ENCODE measurements around the gene RSPH4A. TPM values are rescaled to one million over a fixed set of nuclear protein-coding genes. Genes with fewer than 3 reads are reported as not detected.

The RSPH4A gene
- polyA plus RNA-seq, 4 donors, result 0.12 to 0.54 (median 0.33) TPM

DNA sequence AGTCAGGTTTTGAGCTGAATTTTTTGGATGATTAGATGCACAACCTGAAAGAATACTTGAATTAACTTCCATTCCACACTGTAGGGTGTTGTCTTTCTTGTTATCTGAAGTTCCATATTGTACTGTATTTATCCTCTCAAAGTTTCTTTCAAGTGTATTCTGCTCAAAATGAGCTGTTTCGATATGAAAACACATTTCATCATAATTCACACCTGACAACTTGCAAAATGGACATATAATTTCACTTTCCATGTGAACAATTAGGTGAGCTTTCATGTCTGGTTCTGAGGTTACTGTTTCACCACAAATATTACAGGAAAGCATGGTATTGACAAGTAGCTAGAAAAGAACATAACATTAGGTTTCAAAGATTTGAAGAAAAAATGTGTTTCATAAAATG is 50.6 kb downstream of the RSPH4A start:
- H3K27me3 ChIP-seq (ENCODE audit: control insufficient read depth in 3 of 3, insufficient read depth in 3 of 3, low read length in 3 of 3), result no peaks in the 10 kb centered on the region
- peaks cover 0 to 2% (median 0%) of the 10 kb centered on the region in 3 donors for H3K36me3 ChIP-seq (ENCODE audit: control insufficient read depth in 3 of 3, insufficient read depth in 2 of 3, low read depth in 1 of 3, low read length in 3 of 3)
- DNase-seq (peak in 1 of 2 donors; percentile 7), FAIRE-seq (no peak)
- H3K4me3 ChIP-seq (ENCODE audit: low read depth in 1 of 3, low read length in 3 of 3), result no peak overlapping the region
- peaks cover 0 to 4% (median 3%) of the 10 kb centered on the region in 3 donors for H3K4me1 ChIP-seq (ENCODE audit: control insufficient read depth in 3 of 3, insufficient read depth in 2 of 3, low read depth in 1 of 3, low read length in 2 of 3)
- no peaks in the 10 kb centered on the region for H3K9me3 ChIP-seq (ENCODE audit: control insufficient read depth in 2 of 2, insufficient read depth in 1 of 2, low read depth in 1 of 2, low read length in 1 of 2)
- H3K27ac ChIP-seq (ENCODE audit: low read depth in 1 of 3, low read length in 2 of 3), result no peak overlapping the region
- 12 to 52% (median 27%) methylated on average over 1 of the region's 1 CpG for WGBS, 3 donors

DNA sequence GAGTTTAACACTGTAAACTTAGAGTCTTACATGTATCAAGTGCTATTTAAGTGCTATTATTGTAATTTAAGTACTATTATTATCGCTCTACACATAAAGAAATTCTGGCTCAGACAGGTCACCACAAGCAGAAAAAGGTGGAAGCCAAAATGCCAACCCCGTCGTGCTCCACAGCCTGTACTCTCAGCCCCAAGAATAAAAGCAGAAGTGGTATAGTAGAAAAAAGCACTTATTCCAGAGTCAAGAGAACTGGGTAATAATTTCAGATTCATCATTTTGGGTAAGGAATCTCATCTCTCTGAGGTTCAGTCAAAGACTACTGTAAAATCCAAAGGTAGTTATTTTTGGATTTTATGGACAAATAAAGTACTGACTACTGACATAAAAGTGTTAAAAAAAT is 51.3 kb downstream of the RSPH4A start:
- FAIRE-seq (no peak), DNase-seq (peak in 1 of 2 donors; percentile 5)
- Histone ChIP-seq H3K4me3 (ENCODE audit: low read depth in 1 of 3, low read length in 3 of 3) (peak overlapping the region in 2 of 3 donors; percentile 66 to 99), H3K27me3 (ENCODE audit: control insufficient read depth in 3 of 3, insufficient read depth in 3 of 3, low read length in 3 of 3) (no peaks in the 10 kb centered on the region), H3K27ac (ENCODE audit: low read depth in 1 of 3, low read length in 2 of 3) (peak overlapping the region in 1 of 3 donors; percentile 97), H3K4me1 (ENCODE audit: control insufficient read depth in 3 of 3, insufficient read depth in 2 of 3, low read depth in 1 of 3, low read length in 2 of 3) (peaks cover 0 to 3% (median 2%) of the 10 kb centered on the region in 3 donors), H3K9me3 (ENCODE audit: control insufficient read depth in 2 of 2, insufficient read depth in 1 of 2, low read depth in 1 of 2, low read length in 1 of 2) (no peaks in the 10 kb centered on the region), H3K36me3 (ENCODE audit: control insufficient read depth in 3 of 3, insufficient read depth in 2 of 3, low read depth in 1 of 3, low read length in 3 of 3) (peaks cover 0 to 2% (median 0%) of the 10 kb centered on the region in 3 donors)
- WGBS, 3 donors, result 24 to 26% (median 26%) methylated on average over 3 of the region's 3 CpGs

DNA sequence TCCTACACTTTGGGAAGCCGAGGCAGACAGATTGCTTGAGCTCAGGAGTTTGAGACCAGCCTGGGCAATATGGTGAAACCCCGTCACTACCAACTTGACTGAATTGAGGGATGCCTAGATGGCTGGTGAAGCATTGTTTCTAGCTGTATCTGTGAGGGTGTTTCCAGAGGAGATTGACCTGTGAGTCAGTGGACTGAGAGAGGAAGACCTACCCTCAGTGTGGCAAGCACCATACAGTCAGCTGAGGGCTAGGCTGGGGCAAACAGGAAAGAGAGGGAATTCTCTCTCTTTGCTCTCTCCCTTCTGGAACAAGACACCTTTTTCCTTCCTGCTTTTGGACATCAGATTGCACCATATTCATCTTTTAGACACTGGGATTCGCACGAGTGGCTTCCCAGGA is 56.0 kb downstream of the RSPH4A start:
- WGBS, 3 donors, result 87 to 97% (median 94%) methylated on average over 4 of the region's 4 CpGs
- Histone ChIP-seq H3K4me1 (ENCODE audit: control insufficient read depth in 3 of 3, insufficient read depth in 2 of 3, low read depth in 1 of 3, low read length in 2 of 3) (peaks cover 0 to 3% (median 0%) of the 10 kb centered on the region in 3 donors), H3K27ac (ENCODE audit: low read depth in 1 of 3, low read length in 2 of 3) (no peak overlapping the region), H3K36me3 (ENCODE audit: control insufficient read depth in 3 of 3, insufficient read depth in 2 of 3, low read depth in 1 of 3, low read length in 3 of 3) (no peaks in the 10 kb centered on the region), H3K4me3 (ENCODE audit: low read depth in 1 of 3, low read length in 3 of 3) (no peak overlapping the region), H3K9me3 (ENCODE audit: control insufficient read depth in 2 of 2, insufficient read depth in 1 of 2, low read depth in 1 of 2, low read length in 1 of 2) (no peaks in the 10 kb centered on the region), H3K27me3 (ENCODE audit: control insufficient read depth in 3 of 3, insufficient read depth in 3 of 3, low read length in 3 of 3) (no peaks in the 10 kb centered on the region)
- DNase-seq (no peak), FAIRE-seq (no peak)

DNA sequence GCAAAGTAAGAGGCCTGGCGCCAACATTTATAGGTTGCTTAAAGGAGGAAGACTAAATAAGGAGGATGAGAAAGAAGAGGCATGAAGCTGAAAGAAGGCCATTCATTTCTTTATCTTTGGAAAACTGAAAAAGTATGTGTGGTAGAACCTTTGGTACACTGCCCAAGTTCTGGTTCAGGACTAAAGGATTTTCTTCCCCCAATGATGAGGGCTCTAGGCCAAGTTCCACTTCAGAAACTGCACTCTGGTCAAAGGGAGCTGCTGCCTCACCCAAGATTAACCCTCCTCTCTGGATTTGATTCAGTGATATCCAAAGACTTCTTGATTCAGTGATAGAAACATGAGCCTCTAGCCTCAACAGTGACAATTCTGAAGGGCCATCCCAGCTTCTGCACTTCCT is 59.7 kb downstream of the RSPH4A start:
- 89 to 97% (median 90%) methylated on average over 1 of the region's 1 CpG for WGBS, 3 donors
- FAIRE-seq (no peak), DNase-seq (no peak)
- Histone ChIP-seq H3K9me3 (ENCODE audit: control insufficient read depth in 2 of 2, insufficient read depth in 1 of 2, low read depth in 1 of 2, low read length in 1 of 2) (no peaks in the 10 kb centered on the region), H3K27me3 (ENCODE audit: control insufficient read depth in 3 of 3, insufficient read depth in 3 of 3, low read length in 3 of 3) (no peaks in the 10 kb centered on the region), H3K36me3 (ENCODE audit: control insufficient read depth in 3 of 3, insufficient read depth in 2 of 3, low read depth in 1 of 3, low read length in 3 of 3) (no peaks in the 10 kb centered on the region), H3K27ac (ENCODE audit: low read depth in 1 of 3, low read length in 2 of 3) (no peak overlapping the region), H3K4me3 (ENCODE audit: low read depth in 1 of 3, low read length in 3 of 3) (no peak overlapping the region), H3K4me1 (ENCODE audit: control insufficient read depth in 3 of 3, insufficient read depth in 2 of 3, low read depth in 1 of 3, low read length in 2 of 3) (no peaks in the 10 kb centered on the region)

DNA sequence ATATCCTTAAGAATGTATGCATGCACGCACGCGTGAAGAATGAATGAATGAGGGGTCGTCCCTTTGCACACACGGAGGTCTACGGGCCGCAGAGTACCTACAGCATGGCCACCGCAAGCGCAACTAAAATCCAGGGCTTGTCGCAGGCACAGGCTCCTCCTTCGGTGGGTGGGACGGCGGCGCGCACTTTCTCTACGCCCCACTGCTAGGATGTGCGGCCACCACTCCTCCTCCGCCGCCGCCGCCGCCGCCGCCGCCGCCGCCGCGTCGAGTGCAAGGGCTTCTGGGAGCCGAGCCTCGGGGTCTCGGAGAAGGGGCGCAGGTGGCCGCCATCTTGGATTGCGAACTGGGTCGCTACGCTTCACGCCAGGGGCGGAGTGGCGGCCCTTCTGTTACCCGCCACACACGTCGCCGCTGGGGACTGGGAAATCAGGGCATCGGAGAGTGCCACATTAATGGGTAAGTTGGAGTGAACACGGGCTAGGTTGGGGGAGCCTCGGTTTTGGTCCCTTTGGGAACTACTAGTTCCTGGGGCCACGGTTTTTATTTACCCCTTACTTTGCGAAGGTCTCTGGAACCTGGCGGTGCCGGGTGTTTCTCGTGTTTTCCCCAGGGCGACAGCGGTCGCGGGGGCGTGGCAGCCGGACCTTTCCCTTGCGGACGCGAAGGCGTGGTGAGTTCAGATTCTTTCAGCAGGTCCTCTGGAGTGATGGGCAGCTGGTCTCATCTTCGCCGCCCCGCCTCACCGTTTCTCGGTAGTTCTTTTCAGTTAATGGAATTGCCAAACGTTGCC is 64.8 kb downstream of the RSPH4A start, which contains the start of gene KPNA5:
TSS of gene KPNA5 (plus strand) at position 332 of the 793 bp plus-strand sequence. CDS start at position 456, 124 bp downstream.
- Histone ChIP-seq H3K36me3 (ENCODE audit: control insufficient read depth in 3 of 3, insufficient read depth in 2 of 3, low read depth in 1 of 3, low read length in 3 of 3) (peaks cover 0 to 3% (median 0%) of the 10 kb centered on the region in 3 donors), H3K4me1 (ENCODE audit: control insufficient read depth in 3 of 3, insufficient read depth in 2 of 3, low read depth in 1 of 3, low read length in 2 of 3) (peaks cover 0 to 3% (median 3%) of the 10 kb centered on the region in 3 donors), H3K27ac (ENCODE audit: low read depth in 1 of 3, low read length in 2 of 3) (peak within 1 kb of the TSS; percentile 68 to 96 (median 94)), H3K9me3 (ENCODE audit: control insufficient read depth in 2 of 2, insufficient read depth in 1 of 2, low read depth in 1 of 2, low read length in 1 of 2) (no peaks in the 10 kb centered on the region), H3K4me3 (ENCODE audit: low read depth in 1 of 3, low read length in 3 of 3) (peak within 1 kb of the TSS; percentile 53 to 84 (median 83)), H3K27me3 (ENCODE audit: control insufficient read depth in 3 of 3, insufficient read depth in 3 of 3, low read length in 3 of 3) (no peaks in the 10 kb centered on the region)
- DNase-seq, result peak; percentile 87 to 95
- 0% methylated on average over 52 to 69 of the region's 69 CpGs for WGBS, 3 donors
- no peak for FAIRE-seq

DNA sequence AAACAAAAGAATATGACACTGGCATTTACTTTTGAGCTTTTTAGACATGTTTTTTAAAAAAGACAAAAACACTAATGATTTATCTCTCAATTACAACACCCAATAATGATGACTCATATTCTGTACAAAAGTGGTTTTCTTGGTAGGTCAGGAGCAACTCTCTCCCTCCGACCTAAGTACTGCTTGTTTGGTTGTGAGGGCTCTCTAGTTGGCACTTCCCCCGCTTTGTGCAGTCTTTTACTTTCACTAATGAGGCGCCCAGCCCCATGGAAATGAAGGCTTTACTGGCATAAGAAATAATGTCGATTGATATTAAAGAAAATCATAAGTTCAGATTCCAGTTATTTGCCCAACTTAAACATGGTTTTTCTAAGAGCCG is 66.0 kb downstream of the RSPH4A start:
- Histone ChIP-seq H3K36me3 (ENCODE audit: control insufficient read depth in 3 of 3, insufficient read depth in 2 of 3, low read depth in 1 of 3, low read length in 3 of 3) (peaks cover 0 to 3% (median 0%) of the 10 kb centered on the region in 3 donors), H3K27me3 (ENCODE audit: control insufficient read depth in 3 of 3, insufficient read depth in 3 of 3, low read length in 3 of 3) (no peaks in the 10 kb centered on the region), H3K4me1 (ENCODE audit: control insufficient read depth in 3 of 3, insufficient read depth in 2 of 3, low read depth in 1 of 3, low read length in 2 of 3) (peaks cover 0 to 3% (median 3%) of the 10 kb centered on the region in 3 donors), H3K9me3 (ENCODE audit: control insufficient read depth in 2 of 2, insufficient read depth in 1 of 2, low read depth in 1 of 2, low read length in 1 of 2) (no peaks in the 10 kb centered on the region), H3K4me3 (ENCODE audit: low read depth in 1 of 3, low read length in 3 of 3) (peak overlapping the region in 2 of 3 donors; percentile 83 to 84), H3K27ac (ENCODE audit: low read depth in 1 of 3, low read length in 2 of 3) (peak overlapping the region in 1 of 3 donors; percentile 96)
- FAIRE-seq (no peak), DNase-seq (peak; percentile 27 to 28)
- WGBS, 3 donors, result 27 to 48% (median 33%) methylated on average over 5 of the region's 5 CpGs

Other genes with a start within 250 kb of the RSPH4A start
- 10 to 100 TPM in 1 of 4 donors, 1 to 10 TPM in 2, under 1 TPM in 1; 0.45 to 10.4 (median 4.8) TPM for gene DSE, start 245.5 kb upstream of the RSPH4A start, polyA plus RNA-seq
- gene CALHM6, start 155.1 kb upstream of the RSPH4A start, polyA plus RNA-seq, result 10 to 100 TPM in 2 of 4 donors, 1 to 10 TPM in 2; 2.7 to 16.9 (median 9.3) TPM
- under 1 TPM; under 0.01 to 0.66 (median 0.21) TPM for gene CALHM5, start 104.8 kb upstream of the RSPH4A start, polyA plus RNA-seq
- under 1 TPM in 2 of 4 donors, not detected in 2; 0.12 to 0.13 TPM for gene TRAPPC3L, start 70.8 kb upstream of the RSPH4A start, polyA plus RNA-seq
- not detected for gene CALHM4, start 62.7 kb upstream of the RSPH4A start, polyA plus RNA-seq
- gene RWDD1, start 45.0 kb upstream of the RSPH4A start, polyA plus RNA-seq, result 10 to 100 TPM; 36.9 to 60.2 (median 44.6) TPM
- 10 to 100 TPM in 3 of 4 donors, 1 to 10 TPM in 1; 7.7 to 22.1 (median 12.1) TPM for gene ZUP1, start 52.3 kb downstream of the RSPH4A start, polyA plus RNA-seq
- gene KPNA5, start 64.7 kb downstream of the RSPH4A start, polyA plus RNA-seq, result 1 to 10 TPM in 3 of 4 donors, under 1 TPM in 1; 0.45 to 7.5 (median 1.7) TPM
- 1 to 10 TPM in 1 of 4 donors, under 1 TPM in 2, not detected in 1; 0.30 to 1.6 (median 0.81) TPM for gene FAM162B, start 149.2 kb downstream of the RSPH4A start, polyA plus RNA-seq
- gene GPRC6A, start 212.6 kb downstream of the RSPH4A start, polyA plus RNA-seq, result not detected

Data from small intestine (tissue), 7 donors.